HS-27A (cell line): ENCODE measurements around the gene MGAT4B.
"Not testable (repeated sequence)": the region's sequence is repeated elsewhere in the genome, so short reads cannot be mapped to it uniquely, and the experiment has no call there.

Experiments used
- DNase-seq: peaks from one replicate; pipeline ENCODE4 v3.0.0-alpha.2; 2012; ENCODE audit warnings: low read depth, missing footprints

Gene MGAT4B

DNA sequence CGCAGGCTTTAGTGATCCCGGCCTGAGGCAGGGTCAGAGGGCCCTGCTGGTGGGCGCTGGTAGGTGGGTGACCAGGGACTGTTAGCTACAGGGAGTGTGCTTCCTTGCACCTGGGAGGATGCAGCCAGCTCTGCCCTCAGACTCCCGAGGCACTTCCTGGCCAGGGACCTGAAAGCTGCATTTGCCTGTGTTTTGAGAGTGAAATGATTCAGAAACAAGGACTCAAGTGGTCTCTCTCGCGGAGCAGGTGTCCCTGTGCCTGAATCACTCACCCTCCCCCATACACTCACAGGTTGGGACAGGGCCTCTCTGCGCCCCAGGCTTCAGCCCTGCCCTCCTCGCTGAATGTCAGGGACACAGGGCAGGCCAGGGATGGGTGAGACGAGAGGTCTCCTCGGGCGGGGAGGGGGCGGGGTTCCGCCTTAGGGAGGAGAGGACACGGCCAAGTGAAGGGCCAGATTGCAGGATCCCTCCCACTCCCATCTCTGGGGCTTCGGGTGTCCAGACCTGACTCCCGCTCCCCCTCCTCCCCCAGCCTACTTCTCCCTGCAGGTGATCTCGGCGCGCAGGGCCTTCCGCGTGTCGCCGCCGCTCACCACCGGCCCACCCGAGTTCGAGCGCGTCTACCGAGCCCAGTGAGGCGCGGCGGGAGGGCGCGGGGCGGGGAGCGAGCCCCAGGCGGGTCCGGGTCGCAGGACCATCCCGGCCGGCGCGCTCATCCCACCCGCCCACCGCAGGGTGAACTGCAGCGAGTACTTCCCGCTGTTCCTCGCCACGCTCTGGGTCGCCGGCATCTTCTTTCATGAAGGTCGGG lies 11.4 kb downstream of the MGAT4B start:
- no peak for DNase-seq

DNA sequence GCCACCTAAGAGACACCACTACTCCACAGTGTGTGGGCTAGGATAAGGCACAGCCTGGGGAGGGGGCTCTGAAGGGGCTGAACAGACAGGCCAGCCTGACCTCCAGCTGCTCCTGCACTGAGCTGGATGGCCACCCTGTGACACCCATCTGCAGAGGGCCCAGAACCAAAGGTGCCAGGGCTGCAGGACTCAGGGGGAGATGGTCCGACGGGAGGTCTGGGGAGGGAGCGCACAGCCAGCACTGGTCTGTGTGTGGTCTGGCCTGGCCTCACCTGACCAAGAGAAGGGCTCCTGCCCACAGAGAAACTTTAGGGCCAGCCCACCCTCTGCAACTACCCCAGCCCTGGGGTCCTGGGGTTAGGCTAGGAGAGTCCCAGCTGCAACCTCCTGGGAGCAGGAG lies 12.1 kb downstream of the MGAT4B start:
- no peak for DNase-seq

DNA sequence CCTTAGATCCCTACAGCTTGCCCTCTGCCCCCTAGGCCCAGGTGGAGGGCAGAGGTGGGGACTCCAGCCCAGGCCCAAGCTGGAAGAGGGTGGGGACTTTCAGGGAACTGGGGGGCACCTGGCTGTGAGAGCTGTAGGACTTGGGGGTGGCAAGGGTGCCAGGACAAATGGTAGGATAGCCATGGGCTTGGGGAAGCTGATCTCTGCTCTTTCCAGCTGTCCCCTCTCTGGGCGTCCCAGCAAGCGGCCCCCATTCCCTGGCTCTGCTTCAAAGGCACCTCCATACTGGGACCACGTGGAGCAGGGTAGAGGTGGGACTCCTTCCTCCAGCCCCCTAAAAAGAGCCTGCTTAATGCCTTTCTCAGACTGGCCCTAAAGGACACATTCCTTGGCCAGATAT lies 12.5 kb downstream of the MGAT4B start:
- DNase-seq = no peak

DNA sequence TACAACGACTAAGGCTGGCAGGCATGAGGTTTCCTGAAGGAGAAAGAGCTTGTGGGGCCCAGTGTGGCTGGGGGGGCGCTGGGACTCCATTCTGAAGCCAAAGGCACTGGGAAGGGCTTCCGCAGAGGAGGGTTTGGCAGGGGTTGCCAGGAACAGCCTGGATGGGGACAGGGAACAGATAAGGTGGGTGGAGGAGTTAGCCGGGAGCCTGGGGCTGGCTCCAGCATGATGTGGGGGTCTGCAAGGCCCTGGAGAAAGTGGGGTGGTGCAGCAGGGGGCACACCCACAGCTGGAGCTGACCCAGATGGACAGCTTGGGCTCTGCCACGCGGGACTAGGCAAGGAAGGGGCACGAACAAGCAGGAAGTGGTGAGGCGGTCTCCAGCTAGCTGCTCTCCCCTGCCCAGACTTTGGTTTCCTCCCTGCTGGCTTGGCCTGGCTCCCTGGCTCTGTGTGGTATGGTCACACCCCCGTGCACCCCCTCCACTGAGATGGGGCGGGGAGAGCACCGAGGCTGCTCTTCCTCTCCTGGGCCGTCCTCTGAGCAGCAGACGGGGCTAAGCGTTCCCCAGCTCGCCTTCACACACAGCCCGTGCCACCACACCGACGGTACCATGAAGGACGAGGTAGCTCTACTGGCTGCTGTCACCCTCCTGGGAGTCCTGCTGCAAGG lies 13.1 kb downstream of the MGAT4B start, which contains the start of gene LTC4S:
TSS of gene LTC4S (plus strand) at position 519 of the 672 bp plus-strand sequence. CDS start at position 614, 95 bp downstream.
- DNase-seq = no peak

DNA sequence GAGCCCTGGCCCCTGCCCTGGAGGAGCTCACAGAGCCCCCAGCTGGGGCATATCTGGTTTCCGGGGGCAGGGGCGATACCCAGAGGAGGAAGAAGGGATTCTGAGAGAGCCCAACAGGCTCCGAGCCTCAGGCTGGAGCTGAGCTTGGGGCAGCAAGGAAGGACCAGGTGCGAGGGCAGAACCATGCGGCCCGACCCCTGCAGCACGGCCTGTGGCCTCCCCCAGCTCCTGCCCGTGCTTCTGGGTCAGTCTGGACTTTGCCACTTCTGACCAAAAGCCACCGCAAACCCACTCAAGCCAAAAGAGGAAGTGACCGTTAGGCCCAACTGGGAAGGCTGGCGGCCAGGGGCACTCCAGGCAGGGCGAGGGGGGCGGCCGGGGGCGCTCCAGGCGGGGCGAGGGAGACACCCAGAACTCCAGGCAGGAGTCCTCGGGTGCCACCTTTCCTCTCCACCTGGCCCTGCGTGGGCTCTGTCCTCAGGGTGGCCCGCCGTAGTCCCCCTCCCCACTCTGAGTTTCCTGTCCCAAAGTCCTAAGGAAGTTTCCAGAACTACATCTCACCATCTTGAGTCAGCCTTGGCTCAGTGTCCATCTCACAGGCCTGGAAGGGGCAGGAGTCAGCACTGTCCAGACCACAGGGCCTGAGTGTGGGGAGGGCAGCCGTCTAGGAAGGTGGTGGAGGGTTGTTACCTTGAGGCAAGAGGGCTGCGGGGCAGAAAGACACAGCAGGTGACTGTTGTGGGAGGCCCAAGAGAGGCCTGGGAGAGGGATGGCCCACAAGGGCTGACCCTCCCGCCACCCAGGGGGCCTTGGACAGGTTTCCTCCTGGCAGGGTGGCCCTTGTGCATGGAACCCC lies 13.8 kb downstream of the MGAT4B start:
- DNase-seq = no peak

DNA sequence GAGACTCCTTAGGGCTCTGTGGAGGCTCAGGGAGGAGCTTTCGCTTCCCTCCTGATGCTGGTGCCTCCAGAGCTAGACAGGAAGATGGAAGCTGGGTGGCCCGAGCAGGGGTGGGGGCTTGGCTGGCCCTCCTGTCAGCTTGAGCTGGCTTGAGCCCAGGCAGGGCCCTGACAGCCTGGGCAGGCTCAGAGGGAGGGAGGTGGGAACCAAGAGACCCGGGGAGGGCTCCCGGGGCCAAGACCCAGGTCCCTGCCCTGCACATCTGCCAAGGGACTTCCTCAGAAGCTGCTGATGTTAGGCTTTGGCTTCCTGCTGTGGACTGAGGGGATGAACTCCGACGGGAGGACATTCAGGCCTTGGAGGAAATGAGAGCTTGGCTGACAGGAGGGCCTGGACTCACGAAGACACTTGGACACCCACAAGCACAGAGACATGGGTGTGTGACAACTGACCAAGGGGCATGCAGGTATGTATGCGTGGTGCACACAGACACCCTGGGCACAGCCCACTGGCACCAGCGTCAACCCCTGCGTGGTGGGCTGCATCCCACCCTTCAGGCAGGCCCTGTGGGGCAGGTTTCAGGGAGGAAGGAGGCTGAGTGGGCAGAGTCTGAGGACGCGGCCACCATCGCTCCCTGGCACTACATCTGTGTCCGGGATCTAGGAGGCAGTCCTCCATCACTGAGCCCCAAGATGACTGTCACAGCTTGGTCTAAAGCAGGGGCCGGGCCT lies 14.6 kb downstream of the MGAT4B start:
- DNase-seq = no peak

DNA sequence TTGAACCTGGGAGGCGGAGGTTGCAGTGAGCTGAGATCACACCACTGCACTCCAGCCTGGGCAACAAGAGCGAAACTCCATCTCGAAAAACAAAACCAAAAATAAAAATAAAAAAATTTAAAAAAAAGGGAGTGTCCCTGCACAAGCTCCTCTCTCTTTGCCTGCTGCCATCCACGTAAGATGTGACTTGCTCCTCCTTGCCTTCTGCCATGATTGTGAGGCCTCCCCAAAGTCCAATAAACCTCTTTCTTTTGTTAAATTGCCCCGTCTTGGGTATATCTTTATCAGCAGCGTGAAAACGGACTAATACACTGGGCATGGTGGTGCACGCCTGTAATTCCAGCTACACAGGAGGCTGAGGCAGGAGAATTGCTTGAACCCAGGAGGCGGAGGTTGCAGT lies 17.4 kb downstream of the MGAT4B start:
- DNase-seq = not testable (repeated sequence)

DNA sequence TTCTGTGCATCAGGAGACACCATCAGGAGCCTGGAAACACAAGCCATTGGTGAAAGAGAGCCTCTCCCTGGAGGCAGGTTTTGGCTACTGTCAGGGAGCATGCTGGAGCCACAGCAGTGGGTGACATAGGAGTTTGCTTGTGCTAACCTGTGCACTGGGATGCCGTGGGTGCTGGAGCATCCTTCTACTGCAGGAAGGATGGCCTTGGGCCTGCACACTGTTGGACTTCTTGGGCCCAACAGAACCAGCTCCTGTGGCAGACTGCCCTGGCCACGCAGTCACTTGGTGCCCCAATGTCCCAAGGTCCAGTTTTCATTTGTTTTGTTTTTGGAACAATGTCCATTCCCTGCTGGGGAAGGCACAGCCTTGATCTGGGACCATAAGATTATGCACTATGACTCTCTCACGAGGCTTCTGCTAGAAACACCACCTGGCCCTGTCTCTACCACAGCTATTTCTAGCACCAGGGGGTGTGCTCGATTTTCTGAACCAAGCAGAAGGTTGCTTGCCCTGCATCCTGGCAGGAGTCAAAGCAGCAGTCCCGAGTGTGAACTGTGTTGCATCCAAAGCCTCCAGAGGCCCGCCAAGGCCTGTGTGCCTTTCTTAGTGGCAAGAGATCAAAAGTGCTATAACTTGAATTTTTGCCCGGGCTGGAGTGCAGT lies 18.3 kb downstream of the MGAT4B start:
- DNase-seq = no peak

DNA sequence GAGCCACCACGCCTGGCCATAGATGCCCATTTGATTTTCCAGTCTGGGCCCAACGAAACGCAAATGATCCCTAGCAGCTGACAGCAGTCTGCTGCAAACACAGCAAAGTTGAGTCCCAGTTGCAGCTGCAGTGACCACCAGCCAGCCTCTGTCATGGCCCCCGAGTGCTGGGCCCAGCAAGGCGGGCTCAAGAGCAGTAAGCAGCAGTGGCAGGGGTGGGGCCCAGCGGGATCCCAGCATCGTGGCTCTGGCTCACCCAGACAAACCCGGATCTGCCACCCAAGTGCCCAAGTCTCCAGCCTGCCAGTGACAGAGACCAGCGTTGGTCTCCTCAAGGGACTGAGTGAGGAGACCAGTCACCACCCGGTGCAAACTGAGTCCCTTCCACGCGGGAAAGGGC lies 19.8 kb downstream of the MGAT4B start:
- no peak for DNase-seq

DNA sequence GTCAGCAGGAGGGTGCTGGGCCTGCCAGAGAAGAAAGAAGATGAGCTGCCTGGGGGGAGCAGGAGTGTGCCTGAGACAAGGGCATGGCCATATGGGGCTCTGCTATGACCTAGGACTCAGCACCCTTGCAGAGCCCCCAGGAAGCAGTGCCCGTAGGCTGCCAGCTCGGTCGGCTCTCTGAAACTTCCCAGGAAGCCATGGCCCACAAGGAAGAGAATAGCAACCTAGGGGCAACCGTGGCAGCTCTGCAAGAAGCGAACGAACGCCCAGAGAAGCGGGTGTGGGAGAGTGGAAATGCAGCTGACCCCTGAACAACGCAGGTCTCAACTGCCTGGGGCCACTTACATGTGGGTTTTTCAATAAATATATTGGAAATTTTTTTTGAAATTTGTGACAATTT lies 23.5 kb downstream of the MGAT4B start:
- DNase-seq = no peak

DNA sequence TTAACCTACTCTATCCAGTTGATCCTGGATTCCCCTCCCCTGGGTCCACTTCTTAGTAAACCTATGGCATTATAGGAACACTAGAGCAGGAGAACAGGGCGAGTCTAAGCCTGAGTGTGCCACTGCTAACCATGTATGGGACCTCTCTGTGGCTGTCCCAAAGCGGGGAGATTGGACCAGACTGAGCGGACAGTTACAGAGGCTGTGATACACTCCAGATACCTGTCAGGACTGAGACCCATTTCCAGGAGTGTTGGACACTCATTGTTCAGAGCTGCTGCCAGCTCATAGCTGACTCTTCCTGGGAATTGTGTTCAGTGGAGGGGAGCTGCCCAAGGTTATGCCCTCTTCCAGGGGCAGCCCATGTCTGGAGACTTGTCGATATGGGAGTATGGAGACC lies 24.8 kb downstream of the MGAT4B start:
- DNase-seq = no peak

DNA sequence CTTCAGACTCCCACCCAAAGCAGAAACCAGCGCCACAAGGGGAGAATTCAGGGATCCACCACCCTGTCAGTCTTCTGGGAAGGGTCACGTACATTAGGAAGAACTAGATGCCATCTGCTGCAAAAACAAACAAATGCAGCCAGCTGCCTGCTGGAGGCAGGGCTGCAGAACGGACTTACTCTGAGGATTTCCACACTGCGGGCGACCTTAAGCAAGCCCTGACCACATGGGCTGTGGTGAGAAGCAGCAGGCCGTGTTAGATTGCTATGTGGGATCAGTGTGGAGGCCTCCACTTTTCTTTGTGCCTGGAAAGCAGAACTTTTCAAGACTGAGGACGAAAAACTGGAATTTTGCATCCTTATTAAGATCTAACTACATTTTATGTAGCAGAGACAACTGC lies 26.3 kb downstream of the MGAT4B start:
- no peak for DNase-seq

DNA sequence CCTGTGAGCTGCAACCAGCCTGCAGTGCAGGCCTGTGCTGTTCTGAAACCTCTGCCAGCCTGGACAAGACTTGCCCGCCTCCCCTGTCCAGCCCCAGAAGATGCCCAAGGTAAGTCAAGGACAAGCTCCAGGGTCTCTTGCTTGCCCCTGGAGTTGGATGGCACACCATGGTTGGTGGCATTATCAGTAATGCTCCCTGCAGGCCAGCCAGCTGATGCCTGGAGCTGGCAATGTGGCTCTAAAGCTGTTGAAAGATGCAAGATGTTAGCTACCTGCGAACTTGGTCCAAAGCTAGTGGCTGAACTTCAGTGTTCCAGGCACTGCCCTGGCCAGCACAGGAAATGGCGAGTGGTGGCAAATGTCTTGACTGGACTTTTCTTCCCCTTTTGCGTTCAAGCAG lies 26.8 kb downstream of the MGAT4B start:
- DNase-seq = no peak

DNA sequence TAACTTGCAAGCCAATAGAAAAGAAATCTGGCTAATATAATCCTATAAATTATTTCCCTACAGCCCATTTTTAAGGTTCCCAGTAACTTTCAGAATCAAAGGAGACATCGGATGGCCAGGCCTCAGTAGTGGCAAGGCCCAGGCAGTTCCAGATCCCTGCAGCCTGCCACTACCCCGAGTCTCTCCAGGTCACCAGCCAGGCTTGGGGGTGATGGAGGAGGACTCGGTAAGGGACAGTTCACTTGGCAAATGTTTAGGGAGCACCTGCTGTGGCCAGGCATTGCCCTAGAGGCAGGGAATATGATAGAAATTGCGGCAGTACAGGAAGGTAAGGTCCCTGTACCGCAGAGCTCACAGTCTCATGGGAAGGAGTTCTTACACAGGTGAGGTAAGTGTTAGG lies 28.1 kb downstream of the MGAT4B start:
- DNase-seq = no peak

DNA sequence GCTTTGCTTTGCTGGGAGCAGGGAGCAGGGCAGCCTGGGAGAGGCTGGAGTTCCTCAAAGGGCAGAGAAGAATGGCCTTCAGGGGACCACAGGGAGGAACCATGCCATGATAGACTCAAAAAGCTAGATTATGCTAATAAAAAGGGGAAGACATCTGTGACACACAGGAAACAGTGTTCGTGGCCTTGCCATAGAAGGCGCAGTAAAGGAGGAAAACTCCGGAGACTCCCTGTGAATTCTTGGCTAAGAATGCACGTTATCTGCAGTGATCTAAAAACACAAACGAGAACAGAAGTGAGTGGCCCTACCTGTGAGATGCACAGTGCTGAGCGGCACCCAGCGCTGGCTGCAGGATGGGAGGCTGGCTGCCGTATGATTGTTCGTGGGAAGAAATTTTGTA lies 28.8 kb downstream of the MGAT4B start:
- no peak for DNase-seq

DNA sequence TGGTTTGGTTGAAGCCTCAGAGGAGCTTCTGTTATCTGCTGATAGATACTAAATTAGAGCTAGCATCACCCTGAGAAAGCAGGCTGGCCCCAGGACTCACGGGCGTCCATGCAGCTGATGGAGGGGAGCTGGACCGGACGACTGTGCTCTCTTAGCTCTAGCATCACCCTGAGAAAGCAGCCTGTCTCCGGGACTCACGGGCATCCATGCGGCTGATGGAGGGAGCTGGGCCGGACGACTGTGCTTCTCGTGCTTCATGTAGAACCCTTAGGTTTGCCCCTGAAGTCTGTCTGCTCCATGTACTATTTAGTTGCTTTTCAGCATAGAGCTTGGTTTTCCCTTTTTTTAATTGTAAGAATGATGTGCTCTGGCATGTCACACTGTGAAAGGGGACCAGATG lies 29.2 kb downstream of the MGAT4B start:
- no peak for DNase-seq

DNA sequence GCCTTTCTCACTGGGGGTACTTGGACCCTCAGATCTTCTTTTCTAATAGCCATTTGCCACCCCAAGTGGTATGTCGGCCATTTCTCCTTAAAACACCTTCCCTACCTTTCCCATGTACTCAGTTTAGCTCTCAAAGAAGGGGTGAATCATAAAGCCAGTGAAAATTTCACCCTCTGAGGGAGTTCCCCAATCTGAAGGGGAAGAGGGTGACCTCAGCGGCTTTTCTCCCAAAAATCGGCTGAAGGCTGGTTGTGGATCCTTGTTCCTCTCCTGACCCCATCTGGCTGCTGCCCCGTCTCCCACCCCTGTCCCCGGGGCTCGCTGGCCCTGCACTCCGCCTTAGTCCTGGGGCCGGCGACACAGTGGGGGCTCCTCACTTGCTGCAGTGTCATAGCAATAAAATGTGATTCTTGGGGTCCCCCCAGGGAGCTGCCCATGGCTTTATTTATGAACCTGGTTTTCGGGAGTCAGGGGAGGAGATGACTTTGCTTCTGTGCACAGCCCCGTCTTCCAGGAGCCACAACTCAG lies 30.2 kb downstream of the MGAT4B start:
- no peak for DNase-seq

DNA sequence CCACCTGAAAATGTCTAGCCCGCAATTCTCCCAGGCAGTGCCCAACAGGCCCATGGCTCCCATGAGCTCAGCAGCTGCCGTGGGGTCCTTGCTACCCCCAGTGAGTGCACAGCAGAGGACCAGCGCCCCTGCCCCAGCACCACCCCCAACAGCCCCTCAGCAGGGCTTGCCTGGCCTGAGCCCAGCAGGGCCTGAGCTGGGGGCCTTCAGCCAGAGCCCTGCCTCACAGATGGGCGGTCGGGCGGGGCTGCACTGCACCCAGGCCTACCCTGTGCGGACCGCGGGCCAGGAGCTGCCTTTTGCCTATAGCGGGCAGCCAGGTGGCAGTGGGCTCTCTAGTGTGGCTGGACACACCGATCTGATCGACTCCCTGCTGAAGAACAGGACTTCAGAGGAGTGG lies 32.2 kb downstream of the MGAT4B start:
- no peak for DNase-seq

DNA sequence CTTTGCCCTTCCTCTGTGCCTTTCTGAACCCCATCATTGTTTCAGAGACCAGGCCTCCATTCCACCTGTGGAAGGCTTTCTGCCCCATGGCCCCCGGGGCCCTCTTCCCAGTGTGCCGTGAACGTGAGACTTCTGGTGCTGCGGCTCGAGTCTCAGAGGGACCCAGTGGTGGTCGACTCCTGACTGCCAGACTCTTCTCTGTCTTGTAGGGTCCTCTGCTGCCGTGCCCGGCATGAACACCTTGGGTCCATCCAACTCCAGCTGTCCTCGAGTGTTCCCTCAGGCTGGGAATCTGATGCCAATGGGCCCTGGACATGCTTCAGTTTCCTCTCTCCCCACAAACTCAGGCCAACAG lies 33.0 kb downstream of the MGAT4B start:
- no peak for DNase-seq

DNA sequence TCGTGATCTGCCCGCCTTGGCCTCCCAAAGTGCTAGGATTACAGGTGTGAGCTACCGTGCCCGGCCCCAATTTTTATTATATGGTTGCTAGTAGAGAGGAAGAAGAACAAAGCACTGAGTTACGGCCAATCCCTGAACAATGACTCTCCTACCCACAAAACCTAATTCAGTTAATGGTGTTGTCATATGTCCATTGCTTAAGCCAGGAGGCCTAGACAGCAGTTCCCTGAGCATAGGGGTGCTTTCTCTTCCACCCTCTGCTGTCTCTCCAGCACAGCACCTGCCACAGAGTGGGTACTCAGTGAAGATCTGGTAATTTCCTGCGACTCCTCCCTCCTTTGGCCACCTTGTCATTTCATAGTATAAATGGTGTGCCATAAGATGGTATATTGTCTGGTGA lies 34.3 kb downstream of the MGAT4B start:
- DNase-seq = no peak

DNA sequence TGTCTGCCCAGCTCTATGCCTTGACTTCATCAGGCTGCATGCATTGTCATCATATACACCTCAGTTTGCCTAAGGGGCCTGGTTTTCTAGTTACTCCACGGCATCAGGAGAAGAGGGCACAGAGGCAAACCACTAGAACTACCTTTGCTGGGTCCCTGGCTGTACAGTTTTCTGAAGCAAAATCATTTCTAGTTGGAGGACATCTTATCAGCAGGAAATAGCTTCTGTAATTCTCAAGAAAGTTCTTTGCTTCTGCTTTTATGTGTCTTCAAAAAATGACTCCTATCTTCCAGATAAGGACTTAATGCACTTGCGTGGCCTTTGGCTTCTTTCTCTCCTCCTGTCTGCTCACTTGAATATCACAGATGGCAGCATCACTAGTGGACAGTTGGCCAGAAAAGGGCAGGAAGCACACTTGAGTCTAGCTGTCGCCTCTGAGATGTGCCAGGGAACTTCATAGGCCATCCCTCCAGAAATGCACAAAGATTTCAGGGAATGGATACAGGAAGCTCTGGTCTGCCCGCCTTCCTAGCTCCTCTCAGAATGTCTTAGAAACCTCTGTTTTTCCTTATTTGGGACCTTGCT lies 35.3 kb downstream of the MGAT4B start:
- no peak for DNase-seq
